WTC11 (cell line): ENCODE measurements around the gene OPALIN. TPM values are rescaled to one million over a fixed set of nuclear protein-coding genes. Genes with fewer than 3 reads are reported as not detected.
"Not testable (repeated sequence)": the region's sequence is repeated elsewhere in the genome, so short reads cannot be mapped to it uniquely, and the experiment has no call there.

Experiments used
- ATAC-seq: fragments of 200-7000 bp; cut with Tn5 transposase; 2 replicates; pipeline ENCODE4 v1.10.0; 2021; ENCODE audit warnings: mild to moderate bottlenecking, moderate library complexity
- CTCF ChIA-PET: fragments of 300-600 bp; sonication (Branson Sonifier 250); formaldehyde crosslinking; loops from one replicate; lab custom pipeline; 2021; ENCODE audit warnings: antibody characterized with exemption; lab: Charles Lee
- POLR2A ChIA-PET: fragments of 350-600 bp; sonication (Branson Sonifier 250); formaldehyde crosslinking; loops from one replicate; lab custom pipeline; 2021; ENCODE audit warnings: antibody characterized with exemption; lab: Charles Lee
- DNase-seq: peaks from one replicate; pipeline ENCODE4 v3.0.0; 2021; ENCODE audit warnings: low spot score
- H3K27ac Mint-ChIP-seq: 2 replicates; pipeline ENCODE4 v1.8.0; 2021; ENCODE audit warnings: mixed read lengths
- H3K27me3 Mint-ChIP-seq: 2 replicates; pipeline ENCODE4 v1.8.0; 2021; ENCODE audit warnings: low read depth, mild to moderate bottlenecking, moderate library complexity, mixed read lengths
- H3K36me3 Mint-ChIP-seq: 2 replicates; pipeline ENCODE4 v1.8.0; 2021; ENCODE audit warnings: mixed read lengths
- H3K4me1 Mint-ChIP-seq: 2 replicates; pipeline ENCODE4 v1.8.0; 2022; ENCODE audit warnings: mixed read lengths
- H3K4me3 Mint-ChIP-seq: 2 replicates; pipeline ENCODE4 v1.8.0; 2021; ENCODE audit warnings: mild to moderate bottlenecking, moderate library complexity, mixed read lengths
- H3K9me3 Mint-ChIP-seq: 2 replicates; pipeline ENCODE4 v1.8.0; 2021; ENCODE audit warnings: mixed read lengths
- AFF4 ChIP-seq: sonication (generic); formaldehyde crosslinking; IDR thresholded peaks from 2 replicates; pipeline ENCODE4 v1.8.1; 2023; ENCODE audit warnings: mild to moderate bottlenecking, missing genetic modification reagents, borderline replicate concordance
- ETV6 ChIP-seq: sonication (generic); formaldehyde crosslinking; IDR thresholded peaks from 2 replicates; pipeline ENCODE4 v1.8.1; 2022; ENCODE audit warnings: mild to moderate bottlenecking, missing genetic modification reagents
- FOXK1 ChIP-seq: sonication (generic); formaldehyde crosslinking; IDR thresholded peaks from 2 replicates; pipeline ENCODE4 v1.8.0; 2022; ENCODE audit warnings: mild to moderate bottlenecking, moderate library complexity, missing genetic modification reagents
- FOXP4 ChIP-seq: sonication (generic); formaldehyde crosslinking; IDR thresholded peaks from 2 replicates; pipeline ENCODE4 v1.8.0; 2022; ENCODE audit warnings: mild to moderate bottlenecking, missing genetic modification reagents
- HMGXB4 ChIP-seq: sonication (generic); formaldehyde crosslinking; IDR thresholded peaks from 2 replicates; pipeline ENCODE4 v1.8.1; 2023; ENCODE audit warnings: mild to moderate bottlenecking, moderate library complexity, missing genetic modification reagents
- NR3C1 ChIP-seq: sonication (generic); formaldehyde crosslinking; conservative IDR thresholded peaks from 2 replicates; pipeline ENCODE4 v1.8.1; 2023; ENCODE audit warnings: low read depth, mild to moderate bottlenecking, missing genetic modification reagents
- SP1 ChIP-seq: sonication (generic); formaldehyde crosslinking; conservative IDR thresholded peaks from 2 replicates; pipeline ENCODE4 v1.8.1; 2022; ENCODE audit warnings: missing genetic modification reagents
- ZBTB43 ChIP-seq: sonication (generic); formaldehyde crosslinking; IDR thresholded peaks from 2 replicates; pipeline ENCODE4 v1.8.1; 2023; ENCODE audit warnings: mild to moderate bottlenecking, missing genetic modification reagents
- ZSCAN18 ChIP-seq: fragments of 250-450 bp; sonication (Bioruptor Pico); IDR thresholded peaks from 2 replicates; pipeline ENCODE4 v2.1.2; 2022; ENCODE audit warnings: mild to moderate bottlenecking, moderate library complexity
- total RNA-seq: library from RNA; stranded (reverse); gene quantifications from 3 replicates; pipeline ENCODE4 v1.2.3, GENCODE V29; 2021

The OPALIN gene
- total RNA-seq, 1 experiment from 2014 or later: 0.04 TPM

- Mint-ChIP-seq H3K9me3 (no peaks in the 10 kb centered on the region), H3K27me3 (no peaks in the 10 kb centered on the region; the same call in 1 of the 2 replicates), H3K4me1 (peaks cover 70% of the 10 kb centered on the region), H3K36me3 (no peaks in the 10 kb centered on the region), H3K27ac (peak overlapping the region; percentile 99), H3K4me3 (peak overlapping the region; percentile 52)
- POLR2A ChIA-PET: interaction anchor here (0.6 to 1.5 kb wide), 4 partner anchors 9 to 54 kb away, joined by 3 to 4 read pairs (median 3); no protein-coding TSS in a partner anchor
- peak; percentile 97 for ATAC-seq
- TF ChIP-seq SP1 (CRISPR knock-in tag) (peak; percentile 65; the same call in 1 of the 2 replicates), FOXK1 (CRISPR knock-in tag) (peak; percentile 51; the same call in 1 of the 2 replicates), NR3C1 (CRISPR knock-in tag) (no peak), FOXP4 (0 out of 2 replicates have a peak, but pooled peaks have one; percentile 68), ZBTB43 (CRISPR knock-in tag) (no peak; the same call in 1 of the 2 replicates), HMGXB4 (CRISPR knock-in tag) (no peak), ETV6 (CRISPR knock-in tag) (0 out of 2 replicates have a peak, but pooled peaks have one; percentile 61), AFF4 (peak; percentile 29; the same call in 1 of the 2 replicates), ZSCAN18 (no peak)
- DNase-seq: peak; percentile 67
- CTCF ChIA-PET: interaction anchor here (0.7 to 8.4 kb wide), 19 partner anchors 8 to 616 kb away, joined by 3 to 62 read pairs (median 4); partner anchors contain the start of gene TCTN3
Measured at GRCh38 chr10:96309628-96310320, 49.0 kb downstream of the OPALIN start.

GRCh38 chr10:96308854-96309253 is 49.9 kb downstream of the OPALIN start:
- peak overlapping the region; percentile 86 for H3K27ac Mint-ChIP-seq
- POLR2A ChIA-PET, H3K4me3 Mint-ChIP-seq, H3K27me3 Mint-ChIP-seq, H3K9me3 Mint-ChIP-seq, ATAC-seq, DNase-seq, H3K36me3 Mint-ChIP-seq: not testable (repeated sequence)
- peaks cover 67% of the 10 kb centered on the region for H3K4me1 Mint-ChIP-seq
- CTCF ChIA-PET: interaction anchor here (1.2 to 8.4 kb wide), 3 partner anchors 30 to 142 kb away, joined by 3 to 62 read pairs (median 12); no protein-coding TSS in a partner anchor
